ENCODE data around the gene DEFB126.
"Not testable (repeated sequence)": the region's sequence is repeated elsewhere in the genome, so short reads cannot be mapped to it uniquely, and the experiment has no call there.

Gene DEFB126, protein sequence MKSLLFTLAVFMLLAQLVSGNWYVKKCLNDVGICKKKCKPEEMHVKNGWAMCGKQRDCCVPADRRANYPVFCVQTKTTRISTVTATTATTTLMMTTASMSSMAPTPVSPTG

GRCh38 chr20:142290-142689, at the start of gene DEFB126:
Gene DEFB126, plus strand, starts transcription at chr20:142590. Its CDS starts 39 bp downstream, at chr20:142629.
- DNase-seq = no peak

GRCh38 chr20:93641-94040, 48.7 kb upstream of the DEFB126 start:
- DNase-seq = no peak

DNA sequence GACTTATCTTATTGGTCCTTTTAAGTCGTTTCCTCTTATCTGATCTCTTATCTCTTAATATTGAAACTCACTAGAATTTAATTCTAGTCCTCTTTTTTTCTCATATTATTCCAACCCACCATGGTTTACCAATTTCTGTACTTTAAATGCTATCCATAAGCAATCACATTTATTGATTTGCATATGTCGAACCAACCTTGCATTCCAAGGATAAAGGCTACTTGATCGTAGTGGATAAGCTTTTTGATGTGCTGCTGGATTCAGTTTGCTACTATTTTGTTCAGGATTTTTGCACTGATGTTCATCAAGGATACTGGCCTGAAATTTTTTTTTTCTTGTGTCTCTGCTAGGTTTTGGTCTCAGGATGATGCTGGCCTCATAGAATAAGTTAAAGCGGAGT, 47.2 kb upstream of the DEFB126 start:
- no peak for DNase-seq

DNA sequence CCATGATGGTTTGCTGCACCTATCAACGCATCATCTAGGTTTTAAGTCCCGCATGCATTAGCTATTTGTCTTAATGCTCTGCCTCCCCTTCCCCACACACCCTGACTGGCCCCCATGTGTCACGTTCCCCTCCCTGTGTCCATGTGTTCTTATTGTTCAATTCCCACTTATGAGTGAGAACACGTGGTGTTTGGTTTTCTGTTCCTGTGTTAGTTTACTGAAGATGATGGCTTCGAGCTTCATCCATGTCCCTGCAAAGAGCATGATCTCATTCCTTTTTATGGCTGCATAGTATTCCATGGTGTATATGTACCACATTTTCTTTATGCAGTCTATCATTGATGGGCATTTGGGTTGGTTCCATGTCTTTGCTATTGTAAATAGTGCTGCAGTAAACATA, 44.7 kb upstream of the DEFB126 start:
- not testable (repeated sequence) for DNase-seq

DNA sequence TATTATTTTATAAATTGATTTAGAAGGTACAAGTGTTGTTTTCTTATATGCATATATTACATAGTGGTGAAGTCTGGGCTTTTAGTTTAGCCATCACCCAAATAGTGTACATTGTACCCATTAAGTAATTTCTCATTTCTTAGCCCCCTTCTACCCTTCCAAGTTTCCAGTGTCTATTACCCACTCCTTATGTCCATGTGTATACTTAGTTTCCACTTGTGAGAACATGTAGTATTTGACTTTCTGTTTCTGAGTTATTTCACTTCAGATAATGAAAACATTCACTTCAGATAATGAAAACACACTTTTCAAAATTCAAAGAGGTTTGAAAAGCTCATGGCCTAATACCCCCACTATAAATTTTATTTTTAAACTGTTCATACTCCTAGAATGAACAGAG, 40.4 kb upstream of the DEFB126 start:
- no peak for DNase-seq

DNA sequence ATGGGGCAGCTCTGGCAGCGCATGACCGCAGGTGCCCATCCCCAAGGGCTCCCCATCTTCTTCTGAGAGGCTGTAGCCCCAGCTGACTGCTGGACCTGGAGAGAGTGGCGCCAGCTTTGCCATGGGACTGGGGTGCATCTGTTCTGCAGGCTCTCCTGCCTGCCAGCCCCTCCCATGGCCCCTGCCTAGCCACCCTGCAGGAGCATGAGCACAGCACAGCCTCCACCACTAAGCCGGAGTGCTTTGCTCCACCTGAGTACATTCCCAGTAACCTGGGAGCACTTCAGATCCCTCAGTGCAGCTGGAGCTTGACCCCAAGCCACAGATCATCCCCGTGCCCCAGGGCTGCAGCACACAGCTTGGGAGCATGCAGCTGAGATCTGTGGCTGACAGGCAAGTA, 38.9 kb upstream of the DEFB126 start:
- no peak for DNase-seq

GRCh38 chr20:112396-112795, 30.0 kb upstream of the DEFB126 start:
- no peak for DNase-seq

- no peak for DNase-seq
These were observed 24.9 kb upstream of the DEFB126 start for GRCh38 chr20:117518-117917.

DNA sequence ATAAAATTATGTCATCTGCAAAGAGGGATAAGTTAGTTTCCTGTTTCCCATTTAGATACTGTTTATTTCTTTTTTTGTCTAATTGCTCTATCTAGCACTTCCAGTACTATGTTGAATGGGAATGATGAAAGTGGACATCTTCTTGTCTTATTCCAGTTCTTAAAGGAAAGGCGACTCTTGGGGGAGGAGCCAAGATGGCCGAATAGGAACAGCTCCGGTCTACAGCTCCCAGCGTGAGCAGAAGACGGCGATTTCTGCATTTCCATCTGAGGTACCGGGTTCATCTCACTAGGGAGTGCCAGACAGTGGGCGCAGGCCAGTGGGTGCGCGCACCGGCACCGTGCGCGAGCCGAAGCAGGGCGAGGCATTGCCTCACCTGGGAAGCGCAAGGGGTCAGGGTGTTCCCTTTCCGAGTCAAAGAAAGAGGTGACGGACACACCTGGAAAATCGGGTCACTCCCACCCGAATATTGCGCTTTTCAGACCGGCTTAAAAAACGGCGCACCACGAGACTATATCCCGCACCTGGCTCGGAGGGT, 12.5 kb upstream of the DEFB126 start:
- DNase-seq = not testable (repeated sequence)

DNA sequence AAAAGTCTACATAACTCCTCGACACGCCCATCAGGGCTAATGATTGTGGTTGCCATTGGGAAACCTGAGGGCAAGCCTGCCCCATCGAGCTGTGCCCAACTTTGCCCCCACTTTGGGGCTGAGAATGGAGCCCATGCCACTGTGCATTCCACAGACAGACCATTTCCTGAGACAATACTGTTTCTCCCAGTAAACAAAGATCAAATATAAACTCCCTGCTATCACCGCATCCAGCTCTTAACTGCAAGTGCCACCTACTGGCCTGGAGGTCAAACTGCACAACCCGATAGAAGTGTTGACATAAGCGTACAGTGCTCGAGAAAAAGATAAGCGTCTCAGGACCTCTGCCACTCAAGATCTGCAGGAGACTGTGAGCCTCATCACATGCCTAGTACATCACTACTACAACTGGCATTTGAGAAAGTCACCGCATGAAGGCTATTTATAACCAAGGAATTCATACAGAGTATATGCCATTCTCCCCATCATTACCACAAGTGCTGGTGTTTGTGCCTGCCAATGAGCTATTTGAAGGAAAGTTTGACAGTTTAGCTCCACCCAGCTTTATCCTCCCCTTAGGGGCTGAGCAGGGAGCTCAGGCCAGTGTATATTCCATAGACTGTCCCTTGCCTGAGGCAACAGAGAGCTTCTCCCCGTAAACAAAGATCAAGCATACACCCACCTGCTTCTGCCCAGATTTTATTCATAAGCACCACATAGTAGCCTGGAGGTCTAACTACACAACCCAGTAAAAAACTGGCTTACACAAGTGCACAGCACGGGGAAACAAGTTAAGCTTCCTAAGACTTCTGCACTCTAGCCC, 4.5 kb upstream of the DEFB126 start:
- peak; percentile 27 for DNase-seq

DNA sequence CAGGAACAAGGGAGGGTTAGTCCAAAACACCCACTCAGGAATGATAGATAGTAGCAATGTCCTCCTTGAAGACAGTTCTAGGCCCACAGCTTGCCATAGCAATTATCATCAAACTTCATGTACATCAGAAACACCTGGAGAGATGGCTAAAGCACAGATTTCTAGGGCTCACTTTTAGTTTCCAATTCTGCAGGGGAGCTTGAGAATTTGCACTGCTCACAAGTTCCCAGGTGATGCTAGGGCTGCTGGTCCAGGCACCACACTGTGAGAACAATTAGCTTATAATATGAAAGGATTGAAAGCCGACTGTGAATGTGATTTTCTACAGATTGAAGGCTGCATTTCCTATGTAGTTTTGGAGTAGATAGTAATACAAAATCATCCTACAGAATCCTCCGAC, 3.5 kb downstream of the DEFB126 start:
- DNase-seq = no peak

GRCh38 chr20:152131-152530, 9.7 kb downstream of the DEFB126 start:
- no peak for DNase-seq

DNA sequence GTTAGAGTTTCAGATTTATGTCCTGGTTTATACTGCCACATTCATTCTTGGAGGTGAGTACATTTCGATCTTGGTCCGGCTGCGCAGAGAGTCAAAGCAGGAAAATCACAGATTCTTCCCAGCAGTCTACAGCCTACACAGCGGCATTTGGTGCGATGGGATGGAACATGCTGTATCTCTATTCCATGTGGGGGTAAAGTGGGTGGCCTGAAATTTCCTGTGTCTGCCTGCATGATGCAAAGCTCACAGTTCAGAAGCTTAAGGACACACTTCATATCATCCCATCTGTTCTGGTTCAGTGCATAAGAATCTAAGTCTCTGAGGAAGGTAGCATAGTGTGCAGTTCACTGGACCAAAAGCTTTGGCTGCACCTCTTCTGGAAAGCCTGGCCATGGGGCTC, 14.8 kb downstream of the DEFB126 start, which contains the start of gene DEFB127:
Gene DEFB127 (plus strand): TSS at position 301 of the 400 bp plus-strand sequence. CDS start 91 bp downstream, at position 392.
- DNase-seq = no peak

DNA sequence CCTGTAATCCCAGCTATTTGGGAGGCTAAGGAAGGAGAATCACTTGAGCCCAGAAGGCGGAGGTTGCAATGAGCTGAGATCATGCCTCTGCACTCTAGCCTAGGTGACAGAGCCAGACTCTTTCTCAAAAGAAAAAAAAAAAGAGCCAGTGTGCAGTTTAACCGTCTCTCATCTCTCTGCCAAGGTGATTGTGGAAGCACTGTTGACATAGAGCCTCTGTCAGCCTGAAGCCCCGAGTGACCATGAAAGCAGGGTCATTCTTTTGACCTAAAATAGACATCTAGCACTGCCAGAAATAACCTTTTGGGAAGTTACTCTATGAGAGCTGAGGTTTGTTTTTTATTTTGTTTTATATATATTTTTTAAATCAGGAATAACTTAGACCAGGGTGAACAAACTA, 22.2 kb downstream of the DEFB126 start:
- DNase-seq = no peak

- no peak for DNase-seq
These were observed 26.5 kb downstream of the DEFB126 start for GRCh38 chr20:168876-169275.

DNA sequence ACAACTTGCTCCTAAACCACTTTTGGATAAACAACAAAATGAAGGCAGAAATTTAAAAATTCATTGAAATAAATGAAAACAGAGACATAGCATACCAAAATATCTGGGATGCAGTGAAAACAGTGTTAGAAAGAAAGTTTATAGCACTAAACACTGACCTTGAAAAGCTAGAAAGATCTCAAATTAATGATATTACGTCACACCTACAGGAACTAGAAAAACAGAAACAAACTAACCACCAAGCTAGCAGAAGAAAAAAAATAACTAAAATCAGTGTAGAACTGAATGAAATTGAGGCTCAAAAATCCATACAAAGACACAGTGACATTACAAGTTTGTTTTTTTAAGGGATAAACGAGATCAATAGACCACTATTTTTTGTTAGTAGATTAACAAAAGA, 41.9 kb downstream of the DEFB126 start:
- DNase-seq = no peak

DNA sequence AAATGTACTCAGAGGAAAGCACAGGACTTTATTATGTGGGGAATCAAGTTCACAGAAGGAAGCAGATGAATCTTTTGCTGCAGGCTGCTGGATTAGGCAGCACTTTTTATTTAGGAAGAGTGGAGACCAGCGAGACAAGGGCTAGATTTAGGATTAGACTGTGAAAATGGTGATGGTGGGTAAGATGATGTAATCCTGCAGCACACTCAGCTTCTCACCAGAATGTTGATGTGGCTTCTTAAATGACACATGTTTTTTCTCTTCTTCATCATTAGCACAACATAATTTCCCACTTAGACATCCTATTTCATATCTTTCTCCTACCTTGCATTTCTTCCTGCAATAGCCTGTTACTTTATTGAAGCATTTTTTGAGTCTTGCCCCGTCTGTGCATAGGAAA, 45.3 kb downstream of the DEFB126 start:
- no peak for DNase-seq

GRCh38 chr20:189611-190010, 47.2 kb downstream of the DEFB126 start, which contains the start of gene DEFB128:
Gene DEFB128, minus strand, starts transcription at chr20:189711. Its CDS starts 88 bp downstream, at chr20:189623.
- DNase-seq = no peak
